HG03025 (cell line): ENCODE data around the gene EXOSC7.
"Not testable (repeated sequence)": the region's sequence is repeated elsewhere in the genome, so short reads cannot be mapped to it uniquely, and the experiment has no call there.

ENCODE experiments used
- ATAC-seq: cut with Tn5 transposase; IDR thresholded peaks from one replicate; pipeline ENCODE4 v1.9.1; 2021; ENCODE audit warnings: mild to moderate bottlenecking, moderate library complexity; ENCODE audit not compliant: unreplicated experiment, low FRiP score

EXOSC7 gene

DNA sequence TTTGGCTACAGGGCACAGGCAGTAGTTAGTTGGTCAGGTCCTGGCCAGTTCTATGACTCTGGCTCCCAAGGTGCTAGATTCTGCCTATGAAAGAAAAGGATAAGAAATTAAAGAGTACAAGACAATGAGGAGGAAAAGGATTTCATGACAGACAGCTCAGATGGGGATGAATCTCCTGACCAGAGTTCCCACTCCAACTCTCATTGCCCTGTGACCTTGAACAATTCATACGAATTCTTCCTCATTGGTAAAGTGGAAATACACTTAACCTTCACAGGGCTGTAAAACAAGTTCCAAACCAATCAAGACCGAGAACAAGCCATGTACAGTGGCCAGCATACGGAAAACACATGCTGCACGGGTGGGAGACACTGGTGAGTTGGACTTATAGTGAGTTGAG is 73.8 kb downstream of the EXOSC7 start:
- ATAC-seq: no peak

DNA sequence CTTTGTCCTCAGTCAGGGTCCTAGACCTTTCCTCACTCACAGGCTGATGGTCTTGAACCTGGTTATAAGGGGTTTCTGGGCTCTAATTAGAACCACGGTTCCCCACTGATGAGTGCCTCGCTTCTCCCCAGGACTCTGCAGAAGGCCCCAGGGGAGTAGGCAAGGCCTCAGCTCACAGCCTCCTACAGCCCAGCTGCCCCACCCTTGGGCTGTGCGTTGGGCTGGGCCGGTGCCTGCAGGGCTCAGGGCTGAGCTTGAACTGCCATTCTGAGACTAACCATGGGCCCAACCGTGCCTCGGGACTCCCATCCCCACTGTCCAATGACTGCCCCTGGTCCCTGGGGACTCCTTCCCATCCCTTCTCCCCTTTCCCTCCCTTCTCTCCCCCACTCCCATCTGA is 75.6 kb downstream of the EXOSC7 start:
- no peak for ATAC-seq

DNA sequence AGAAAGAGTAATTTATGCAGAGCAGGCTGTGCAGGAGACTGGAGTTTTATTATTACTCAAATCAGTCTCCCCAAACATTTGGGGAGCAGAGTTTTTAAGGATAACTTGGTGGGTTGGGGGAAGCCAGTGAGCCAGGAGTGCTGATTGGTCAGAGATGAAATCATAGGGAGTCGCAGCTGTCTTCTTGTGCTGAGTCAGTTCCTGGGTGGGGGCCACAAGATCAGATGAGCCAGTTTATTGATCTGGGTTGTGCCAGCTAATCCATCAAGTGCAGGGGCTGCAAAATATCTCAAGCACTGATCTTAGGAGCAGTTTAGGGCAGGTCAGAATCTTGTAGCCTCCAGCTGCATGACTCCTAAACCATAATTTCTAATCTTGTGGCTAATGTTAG is 77.8 kb downstream of the EXOSC7 start:
- ATAC-seq: not testable (repeated sequence)

DNA sequence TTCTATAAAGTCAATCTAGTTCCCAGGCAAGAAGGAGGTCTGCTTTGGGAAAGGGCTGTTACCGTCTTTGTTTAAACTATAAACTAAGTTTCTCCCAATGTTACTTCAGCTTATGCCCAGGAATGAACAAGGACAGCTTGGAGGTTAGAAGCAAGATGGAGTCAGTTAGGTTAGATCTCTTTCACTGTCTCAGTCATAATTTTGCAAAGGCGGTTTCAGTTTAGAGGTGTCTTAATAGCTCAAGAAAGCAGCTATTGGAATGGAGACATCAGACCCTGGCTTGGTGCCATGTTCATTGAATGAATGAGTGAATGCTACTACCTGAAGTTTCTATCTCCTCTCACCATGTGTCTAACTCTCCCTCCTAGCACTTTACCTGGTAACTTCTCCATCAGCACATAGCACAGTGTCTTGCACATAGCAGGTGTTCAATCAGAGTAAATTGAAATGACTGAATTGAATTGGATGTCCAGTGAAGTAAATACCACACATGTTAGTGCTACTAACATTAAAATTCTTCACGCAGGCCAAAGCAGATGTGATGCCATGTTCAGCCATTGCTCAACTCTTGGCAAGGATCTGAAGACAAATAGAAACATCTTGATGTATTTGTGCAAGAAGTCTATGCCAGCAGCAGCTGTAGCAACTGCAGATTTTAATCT is 78.3 kb downstream of the EXOSC7 start:
- ATAC-seq: no peak

DNA sequence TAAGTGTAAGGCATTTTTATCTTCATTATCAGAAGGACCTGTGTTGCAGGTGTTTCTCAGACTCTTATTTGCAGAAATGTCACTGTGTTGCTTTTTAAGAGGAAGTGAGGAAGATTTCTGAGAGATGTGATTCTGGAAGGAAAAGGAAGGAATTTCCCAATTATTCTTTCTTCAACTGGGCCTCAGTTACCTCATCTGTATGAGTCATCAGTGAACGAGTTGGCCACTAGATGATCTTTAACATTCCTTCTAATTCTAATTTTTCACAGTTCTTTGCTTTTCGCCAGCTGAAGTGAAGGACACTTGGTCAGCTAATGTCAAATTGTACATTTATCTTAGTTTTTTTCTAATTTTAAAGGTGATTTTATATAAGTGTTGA is 79.0 kb downstream of the EXOSC7 start:
- ATAC-seq: no peak

DNA sequence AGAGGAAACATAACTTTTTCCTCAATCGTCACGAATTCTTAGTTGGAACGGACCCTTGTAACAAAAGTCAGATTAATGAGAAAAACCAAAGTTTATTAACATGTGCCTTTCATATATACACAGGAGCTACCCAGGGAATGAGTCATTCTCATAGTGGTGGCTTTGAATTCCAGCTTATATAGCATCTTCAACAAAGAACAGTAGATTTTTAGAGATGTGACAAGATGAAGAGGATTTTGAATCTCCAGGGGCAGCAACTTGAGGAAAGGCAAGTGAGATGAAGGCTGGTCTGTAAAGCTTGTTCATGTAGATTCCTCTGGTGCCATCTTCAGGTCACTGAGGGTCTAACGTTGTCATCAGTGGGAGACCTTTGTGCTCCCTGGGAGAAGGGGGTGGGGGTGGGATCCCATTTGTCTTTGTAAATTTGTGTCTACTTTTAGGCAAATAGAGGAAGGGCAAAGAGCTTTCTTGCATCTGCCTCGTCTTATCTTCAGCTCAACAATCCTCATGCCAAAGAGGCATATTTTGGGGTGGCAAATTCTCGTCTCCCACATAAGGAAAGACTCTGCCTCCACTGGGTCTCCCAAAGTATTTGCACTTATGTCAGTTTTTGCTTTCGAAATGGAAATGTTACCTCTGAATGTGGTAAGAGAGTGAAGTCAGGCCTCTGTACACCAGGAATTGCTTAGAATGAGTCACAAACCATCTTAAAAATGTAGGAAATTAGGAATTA is 79.5 kb downstream of the EXOSC7 start:
- no peak for ATAC-seq

DNA sequence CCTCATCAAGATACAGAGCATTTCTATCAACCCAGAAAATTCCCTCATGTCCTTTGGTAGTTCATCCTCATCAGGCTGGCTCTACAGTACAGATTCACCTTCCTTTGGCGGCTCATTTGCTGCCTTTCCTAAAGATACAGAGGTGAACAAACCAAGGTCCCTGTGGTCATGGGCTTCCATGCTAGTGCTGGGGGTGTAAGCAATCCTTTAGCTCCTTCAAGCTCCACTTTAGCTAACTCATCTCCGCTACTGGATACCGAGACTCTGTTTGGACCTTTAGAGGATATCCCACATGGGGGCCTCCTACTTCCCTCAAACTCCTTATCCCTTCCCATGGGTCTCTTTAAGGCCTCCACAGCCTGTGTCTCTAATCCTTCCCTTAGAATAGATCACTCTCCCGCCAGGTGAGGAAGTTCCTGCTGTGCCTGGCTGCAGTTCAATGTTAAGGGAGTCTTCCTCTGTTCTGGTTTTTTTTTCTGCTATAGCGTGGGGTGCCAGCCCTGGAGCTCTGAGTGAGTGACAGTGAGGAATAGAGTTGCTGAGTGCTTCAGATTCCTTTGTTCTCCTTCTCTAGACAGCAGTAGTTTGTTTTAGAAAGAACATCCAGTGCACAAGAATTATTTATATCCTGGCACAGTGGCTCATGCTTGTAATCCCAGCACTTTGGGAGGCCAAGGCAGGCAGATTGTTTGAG is 80.7 kb downstream of the EXOSC7 start:
- ATAC-seq: no peak

DNA sequence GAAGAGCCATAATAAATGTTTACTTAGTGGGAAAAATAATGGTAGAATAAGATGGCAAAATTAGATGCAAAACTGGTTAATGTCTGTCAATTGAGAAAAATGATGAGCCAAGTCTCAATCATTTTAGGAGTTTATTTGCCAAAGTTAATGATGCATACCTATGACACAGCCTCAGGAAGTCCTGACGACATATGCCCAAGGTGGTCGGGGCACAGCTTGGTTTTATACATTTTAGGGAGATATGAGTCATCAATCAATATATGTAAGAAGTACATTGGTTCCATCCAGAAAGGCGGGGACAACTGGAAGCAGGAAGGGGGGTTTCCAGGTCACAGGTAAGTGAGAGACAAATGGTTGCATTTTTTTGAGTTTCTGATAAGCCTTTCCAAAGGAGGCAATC is 81.5 kb downstream of the EXOSC7 start:
- no peak for ATAC-seq

DNA sequence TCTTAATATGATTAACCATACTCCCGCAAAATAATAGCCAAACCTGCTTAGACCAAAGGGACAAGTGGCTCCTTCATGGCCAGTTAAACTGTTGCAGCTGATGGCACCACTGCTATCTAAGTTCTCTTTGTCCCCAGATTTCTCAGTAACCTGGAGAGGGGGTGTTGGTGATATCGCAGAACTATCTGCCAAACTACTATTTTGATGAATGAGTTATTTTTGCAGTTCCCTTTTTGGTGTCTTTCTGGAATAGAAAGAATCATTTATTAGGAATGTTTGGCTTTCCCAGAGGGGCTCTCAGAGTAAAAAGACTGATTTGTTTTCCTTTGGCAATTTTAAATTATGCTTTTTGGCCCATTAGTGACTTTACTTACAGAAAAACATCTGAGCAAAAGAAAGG is 83.1 kb downstream of the EXOSC7 start:
- no peak for ATAC-seq

DNA sequence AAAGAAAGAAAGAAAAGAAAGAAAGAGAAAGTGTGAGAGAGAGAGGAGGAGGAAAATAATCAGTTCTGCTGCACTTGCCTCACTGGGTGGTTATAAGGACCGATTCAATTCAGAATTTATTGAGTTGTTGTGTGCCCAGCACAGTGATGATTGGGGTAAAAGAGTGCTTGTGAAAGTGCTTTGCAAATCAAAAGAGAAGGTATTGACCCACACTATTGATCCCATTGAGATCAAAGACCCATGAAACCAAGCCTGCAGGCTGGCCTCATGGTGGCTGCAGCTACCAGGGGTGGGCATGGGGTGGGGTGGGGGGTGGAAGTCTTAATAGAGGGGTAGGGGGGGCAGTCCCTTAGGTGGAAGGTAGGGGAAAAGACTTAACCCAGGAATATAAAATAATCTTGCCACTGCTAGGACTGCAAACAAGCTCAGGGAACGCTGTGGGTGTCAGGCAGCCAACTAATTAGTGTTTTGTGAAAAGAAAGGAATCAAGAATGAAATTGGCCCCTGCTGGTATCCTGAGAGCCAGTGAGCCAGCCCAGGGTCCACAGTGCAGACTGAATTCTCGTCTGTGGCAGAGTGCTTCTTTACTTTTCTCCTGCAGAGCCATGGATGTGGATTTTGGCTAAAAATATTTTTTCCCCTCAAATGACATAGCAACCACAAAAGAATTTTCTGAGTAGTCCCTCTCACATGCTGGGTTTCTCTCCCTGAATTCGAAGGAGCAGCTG is 84.3 kb downstream of the EXOSC7 start:
- ATAC-seq: no peak
